Putamen (tissue), 1 donor: ENCODE data around the gene CRISPLD2.
"Not testable (repeated sequence)": the region's sequence is repeated elsewhere in the genome, so short reads cannot be mapped to it uniquely, and the experiment has no call there.

ENCODE experiments used
- DNase-seq: peaks from one replicate; pipeline ENCODE4 v3.0.0-alpha.2; 2016; ENCODE audit warnings: low spot score

Gene CRISPLD2

DNA sequence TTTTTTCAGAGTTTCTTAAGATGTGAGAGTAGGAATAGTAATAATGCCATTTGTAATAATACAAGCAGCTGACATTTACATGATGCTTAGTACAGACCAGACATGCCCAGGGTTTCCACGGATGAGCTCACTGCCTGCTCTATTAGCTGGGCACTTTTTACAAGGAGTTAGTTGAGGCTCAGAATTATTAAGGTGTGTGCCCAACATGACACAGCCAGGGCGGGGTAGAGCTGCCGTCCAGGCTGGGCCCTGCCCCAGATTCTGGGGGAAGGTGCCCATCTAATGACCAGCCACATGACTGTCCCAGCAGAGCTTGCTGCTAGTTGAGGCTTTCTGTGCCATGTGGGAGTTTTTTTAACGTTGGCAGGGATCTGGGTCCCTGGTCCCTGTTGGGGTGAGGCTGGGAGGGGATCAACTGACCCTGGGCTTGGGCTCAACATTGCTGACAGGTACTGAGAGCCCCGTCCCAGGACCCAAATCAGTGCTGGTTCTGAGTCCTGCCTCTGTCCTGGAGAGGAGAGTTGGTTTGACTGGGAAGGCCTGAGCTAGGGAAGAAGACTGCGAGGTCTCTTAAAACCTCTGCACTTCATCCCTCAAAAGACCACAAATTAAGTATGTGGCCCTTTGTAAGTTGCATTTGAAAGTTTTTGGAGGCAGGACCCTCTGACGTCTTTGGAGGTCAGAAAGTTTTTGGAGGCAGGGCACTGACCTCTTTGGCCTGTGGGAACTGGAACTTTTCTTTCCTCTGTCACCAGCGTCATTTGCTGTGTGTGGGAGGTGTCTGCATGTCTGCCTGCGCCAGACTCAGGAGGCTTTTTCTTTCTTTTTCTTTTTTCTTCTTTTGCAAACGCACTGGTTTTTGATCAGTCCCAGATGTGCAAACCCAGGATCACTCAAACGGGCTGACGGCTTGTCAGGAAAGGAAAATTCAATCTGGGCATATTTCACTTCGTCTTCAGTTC, 2.2 kb downstream of the CRISPLD2 start:
- DNase-seq, result no peak

DNA sequence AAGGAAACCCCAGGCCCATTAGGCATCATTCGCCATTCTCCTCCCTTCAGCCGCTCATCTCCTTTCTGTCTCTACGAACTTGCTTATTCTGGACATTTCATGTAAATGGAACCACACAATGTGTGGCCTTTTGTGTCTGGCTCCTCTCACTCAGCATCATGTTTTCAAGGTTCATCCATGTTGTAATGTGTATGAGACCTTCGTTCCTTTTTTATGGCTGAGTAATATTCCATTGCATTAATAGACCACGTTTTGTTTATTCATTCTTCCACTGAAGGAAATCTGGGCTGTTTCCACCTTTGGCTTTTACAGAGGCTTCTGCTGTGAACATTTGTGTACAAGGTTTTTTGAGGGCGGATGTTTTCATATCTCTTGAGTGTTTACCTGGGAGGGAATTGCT, 3.2 kb downstream of the CRISPLD2 start:
- DNase-seq, result no peak

- no peak for DNase-seq
Observed at GRCh38 chr16:84823484-84823883, 3.7 kb downstream of the CRISPLD2 start.

- DNase-seq, result no peak
Observed at GRCh38 chr16:84823926-84824325, 4.1 kb downstream of the CRISPLD2 start.

DNA sequence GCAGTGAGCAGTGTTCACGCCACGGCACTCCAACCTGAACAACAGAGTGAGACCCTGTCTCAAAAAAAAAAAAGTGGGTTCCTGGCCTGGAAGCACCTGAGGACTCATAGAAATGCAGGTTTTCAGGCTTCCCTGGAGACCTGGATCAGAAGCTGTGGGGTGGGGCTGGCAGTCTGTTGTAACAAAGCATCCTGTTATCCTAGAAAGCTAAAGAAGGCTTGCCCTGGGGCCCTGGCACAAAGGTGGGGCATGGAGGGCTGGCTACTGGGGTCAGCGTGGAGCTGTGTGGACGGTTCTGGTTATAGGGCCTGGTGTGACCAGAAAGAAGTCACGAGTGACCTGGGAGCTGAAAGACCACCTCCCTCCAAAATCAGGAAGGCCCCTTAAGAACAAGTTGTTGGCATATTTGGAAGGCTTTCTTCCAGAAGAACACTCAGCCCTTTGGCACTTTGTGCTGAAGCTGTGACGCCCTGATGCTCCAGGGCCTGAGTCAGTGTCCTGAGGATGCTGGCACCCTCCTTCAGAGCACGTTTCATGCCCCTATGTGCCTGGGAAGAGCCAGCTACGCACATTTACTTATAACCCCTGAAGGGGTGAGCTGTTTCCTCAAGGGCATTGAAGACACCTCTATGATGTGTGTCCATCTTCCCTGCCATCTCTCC, 6.2 kb downstream of the CRISPLD2 start:
- DNase-seq, result no peak

GRCh38 chr16:84826558-84826941, 6.8 kb downstream of the CRISPLD2 start:
- DNase-seq, result no peak

DNA sequence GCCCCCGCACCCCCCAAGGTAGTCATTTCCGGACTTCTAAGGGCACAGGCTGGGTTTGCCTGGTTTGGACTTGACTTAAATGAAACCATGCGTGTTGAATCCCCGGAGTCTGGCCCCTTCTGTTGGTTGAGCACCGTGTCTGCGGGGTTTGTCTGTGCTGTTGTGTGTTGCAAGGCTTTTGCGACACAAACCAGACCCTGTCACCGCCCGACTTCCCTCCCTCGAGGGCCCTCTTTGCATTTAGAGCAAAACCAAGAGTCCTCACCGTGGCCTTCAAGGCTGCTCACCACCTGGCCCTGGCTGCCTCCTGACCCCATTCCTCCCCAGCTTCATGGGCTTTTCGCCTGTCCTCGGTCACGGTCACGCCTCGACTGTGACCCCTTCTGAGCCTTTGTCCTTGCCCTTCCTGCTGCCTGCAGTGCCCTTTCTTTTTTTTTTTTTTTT, 7.4 kb downstream of the CRISPLD2 start:
- no peak for DNase-seq

GRCh38 chr16:84827897-84828296, 8.1 kb downstream of the CRISPLD2 start:
- DNase-seq, result no peak

GRCh38 chr16:84828322-84828721, 8.5 kb downstream of the CRISPLD2 start:
- DNase-seq, result no peak

DNA sequence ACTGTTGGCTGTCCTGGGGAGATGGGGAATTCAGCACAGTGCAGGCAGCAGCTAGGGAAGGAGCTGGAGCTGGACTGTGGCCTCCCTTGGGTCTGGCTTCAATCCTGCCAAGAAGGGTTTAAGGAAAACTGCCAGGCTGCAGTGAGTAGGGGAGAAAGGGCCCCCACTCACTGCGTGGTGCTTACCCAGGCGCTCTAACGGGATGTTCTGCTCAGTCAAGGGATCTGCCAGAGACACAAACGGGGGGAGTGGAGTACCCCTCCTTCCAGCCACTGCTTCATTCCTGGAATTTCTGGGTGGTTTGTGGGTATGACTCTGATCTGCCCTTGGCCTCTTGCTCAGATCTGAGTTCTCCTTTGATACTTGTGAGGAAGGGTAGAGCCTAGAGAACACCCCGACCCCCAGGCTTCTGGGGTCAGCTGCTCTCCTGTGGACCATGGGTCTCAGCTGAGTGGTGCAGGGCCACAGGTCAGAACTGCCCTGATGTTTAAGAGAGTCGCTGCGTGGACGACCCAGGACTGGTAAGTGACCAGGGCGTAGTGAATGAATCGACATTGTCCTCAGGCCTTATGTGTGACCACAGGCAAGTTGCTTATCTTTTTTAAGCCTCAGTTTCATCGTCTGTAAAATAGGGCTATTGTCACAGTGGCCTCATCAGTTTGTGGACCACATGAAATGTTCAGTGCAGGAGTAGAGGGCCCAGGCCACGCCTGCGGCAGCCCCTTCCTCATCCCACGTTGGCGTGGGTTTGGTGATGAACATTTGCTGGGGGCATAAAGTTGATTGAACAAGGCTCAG, 9.6 kb downstream of the CRISPLD2 start:
- no peak for DNase-seq

- DNase-seq, result no peak
Observed at GRCh38 chr16:84830765-84831384, 11.1 kb downstream of the CRISPLD2 start.

DNA sequence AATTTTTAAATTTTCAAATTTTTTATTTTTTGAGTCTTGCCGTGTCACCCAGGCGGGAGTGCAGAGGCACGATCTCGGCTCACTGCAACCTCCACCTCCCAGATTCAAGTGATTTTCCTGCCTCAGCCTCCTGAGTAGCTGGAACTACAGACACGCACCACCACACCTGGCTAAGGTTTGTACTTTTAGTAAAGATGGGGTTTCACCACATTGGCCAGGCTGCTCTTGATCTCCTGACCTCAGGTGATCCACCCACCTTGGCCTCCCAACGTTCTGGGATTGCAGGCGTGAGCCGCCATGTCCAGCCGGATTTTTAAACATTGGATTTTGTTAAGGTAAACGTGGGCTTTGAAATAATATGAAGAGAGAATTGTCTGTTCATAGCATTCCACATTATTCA, 11.9 kb downstream of the CRISPLD2 start:
- DNase-seq, result not testable (repeated sequence)

GRCh38 chr16:84832488-84833143, 12.8 kb downstream of the CRISPLD2 start:
- DNase-seq, result no peak

GRCh38 chr16:84833144-84833500, 13.3 kb downstream of the CRISPLD2 start:
- no peak for DNase-seq

GRCh38 chr16:84833542-84834402, 14.0 kb downstream of the CRISPLD2 start:
- DNase-seq, result no peak

- DNase-seq, result no peak
Observed at GRCh38 chr16:84834403-84834772, 14.6 kb downstream of the CRISPLD2 start.

GRCh38 chr16:84836234-84836647, 16.5 kb downstream of the CRISPLD2 start:
- DNase-seq, result no peak

- no peak for DNase-seq
Observed at GRCh38 chr16:84836967-84837366, 17.2 kb downstream of the CRISPLD2 start.

- no peak for DNase-seq
Observed at GRCh38 chr16:84838383-84838948, 18.7 kb downstream of the CRISPLD2 start.

GRCh38 chr16:84839054-84839453, 19.3 kb downstream of the CRISPLD2 start:
- no peak for DNase-seq
